ENCODE data around the gene BSG. TPM values are rescaled to one million over a fixed set of nuclear protein-coding genes. Genes with fewer than 3 reads are reported as not detected.

Gene BSG
- total RNA-seq, 1 experiment from 2014 or later: 618 TPM

- H3K27me3 ChIP-seq (replicated peaks; ENCODE audit: control insufficient read depth, insufficient read depth, low read length): no peaks in the 10 kb centered on the region
- H3K4me3 Mint-ChIP-seq (ENCODE audit: unreplicated experiment): no peak overlapping the region
- no peak overlapping the region for H3K27ac Mint-ChIP-seq (ENCODE audit: unreplicated experiment)
- intact Hi-C loops (cut with micrococcal nuclease; ENCODE audit: unreplicated experiment): no loop called here
- no peak for TF ChIP-seq CTCF (IDR thresholded peaks at IDR 0.05; ENCODE audit: insufficient read depth in 1 of 2, low read depth in 1 of 2, low read length in 1 of 2, severe bottlenecking in 1 of 2, unreplicated experiment in 1 of 2)
- no peaks in the 10 kb centered on the region for H3K27me3 Mint-ChIP-seq (ENCODE audit: insufficient read depth, unreplicated experiment)
- no peaks in the 10 kb centered on the region for H3K4me1 ChIP-seq
- H3K36me3 Mint-ChIP-seq (ENCODE audit: insufficient read depth, unreplicated experiment): peaks cover 31% of the 10 kb centered on the region
- no peak overlapping the region for H3K4me3 ChIP-seq (ENCODE audit: low read depth, low read length)
- no peaks in the 10 kb centered on the region; the same call in 1 of the 2 replicates for H3K36me3 ChIP-seq (ENCODE audit: control insufficient read depth, insufficient read depth, low read length)
- no peaks in the 10 kb centered on the region for H3K4me1 Mint-ChIP-seq (ENCODE audit: low read depth, unreplicated experiment)
- ChIA-PET POLR2A (no interaction called here), CTCF (no interaction called here)
- H3K9me3 ChIP-seq: no peaks in the 10 kb centered on the region
- no TSS peak for BruUV-seq (replicated peaks)
- no peak for DNase-seq
- no peaks in the 10 kb centered on the region for H3K9me3 Mint-ChIP-seq (ENCODE audit: unreplicated experiment)
These were observed 43.2 kb downstream of the BSG start for GRCh38 chr19:615619-616018.

- no peaks in the 10 kb centered on the region for H3K27me3 Mint-ChIP-seq (ENCODE audit: insufficient read depth, unreplicated experiment)
- Histone ChIP-seq H3K4me3 (ENCODE audit: low read depth, low read length) (no peak overlapping the region), H3K36me3 (ENCODE audit: control insufficient read depth, insufficient read depth, low read length) (no peaks in the 10 kb centered on the region; the same call in 1 of the 2 replicates), H3K4me1 (no peaks in the 10 kb centered on the region), H3K9me3 (no peaks in the 10 kb centered on the region), H3K27me3 (replicated peaks; ENCODE audit: control insufficient read depth, insufficient read depth, low read length) (no peaks in the 10 kb centered on the region)
- TF ChIP-seq CTCF (IDR thresholded peaks at IDR 0.05; ENCODE audit: insufficient read depth in 1 of 2, low read depth in 1 of 2, low read length in 1 of 2, severe bottlenecking in 1 of 2, unreplicated experiment in 1 of 2): no peak
- no TSS peak for BruUV-seq (replicated peaks)
- CTCF ChIA-PET: interaction anchor here (0.6 kb wide), 1 partner anchor 11 kb away, joined by 8 read pairs; no protein-coding TSS in a partner anchor
- intact Hi-C loops (cut with micrococcal nuclease; ENCODE audit: unreplicated experiment): no loop called here
- no peaks in the 10 kb centered on the region for H3K4me1 Mint-ChIP-seq (ENCODE audit: low read depth, unreplicated experiment)
- H3K36me3 Mint-ChIP-seq (ENCODE audit: insufficient read depth, unreplicated experiment): peaks cover 31% of the 10 kb centered on the region
- no peak for DNase-seq
- no peak overlapping the region for H3K27ac Mint-ChIP-seq (ENCODE audit: unreplicated experiment)
- POLR2A ChIA-PET: no interaction called here
- no peaks in the 10 kb centered on the region for H3K9me3 Mint-ChIP-seq (ENCODE audit: unreplicated experiment)
- no peak overlapping the region for H3K4me3 Mint-ChIP-seq (ENCODE audit: unreplicated experiment)
These were observed 43.8 kb downstream of the BSG start for GRCh38 chr19:616062-616700.

- no TSS peak for BruUV-seq (replicated peaks)
- ChIA-PET CTCF (interaction anchor here (0.6 to 0.7 kb wide), 3 partner anchors 10 to 51 kb away, joined by 8 to 9 read pairs (median 8); no protein-coding TSS in a partner anchor), POLR2A (no interaction called here)
- Mint-ChIP-seq H3K27ac (ENCODE audit: unreplicated experiment) (no peak overlapping the region), H3K27me3 (ENCODE audit: insufficient read depth, unreplicated experiment) (no peaks in the 10 kb centered on the region), H3K4me3 (ENCODE audit: unreplicated experiment) (no peak overlapping the region), H3K4me1 (ENCODE audit: low read depth, unreplicated experiment) (no peaks in the 10 kb centered on the region), H3K36me3 (ENCODE audit: insufficient read depth, unreplicated experiment) (peaks cover 31% of the 10 kb centered on the region), H3K9me3 (ENCODE audit: unreplicated experiment) (no peaks in the 10 kb centered on the region)
- TF ChIP-seq CTCF (IDR thresholded peaks at IDR 0.05; ENCODE audit: insufficient read depth in 1 of 2, low read depth in 1 of 2, low read length in 1 of 2, severe bottlenecking in 1 of 2, unreplicated experiment in 1 of 2): no peak
- Histone ChIP-seq H3K27me3 (replicated peaks; ENCODE audit: control insufficient read depth, insufficient read depth, low read length) (no peaks in the 10 kb centered on the region), H3K4me3 (ENCODE audit: low read depth, low read length) (no peak overlapping the region), H3K9me3 (no peaks in the 10 kb centered on the region), H3K4me1 (no peaks in the 10 kb centered on the region), H3K36me3 (ENCODE audit: control insufficient read depth, insufficient read depth, low read length) (no peaks in the 10 kb centered on the region; the same call in 1 of the 2 replicates)
- no peak for DNase-seq
- intact Hi-C loops (cut with micrococcal nuclease; ENCODE audit: unreplicated experiment): no loop called here
These were observed 44.5 kb downstream of the BSG start for GRCh38 chr19:616747-617526.

Data from Caco-2 (cell line).